ENCODE results near the gene RNF20. TPM values are rescaled to one million over a fixed set of nuclear protein-coding genes. Genes with fewer than 3 reads are reported as not detected.

RNF20 gene
- total RNA-seq, 1 experiment from 2014 or later = 58.4 TPM

- ChIA-PET CTCF (no interaction called here), POLR2A (ENCODE audit: low non-redundant PET) (no interaction called here)
- Histone ChIP-seq H3K4me3 (ENCODE audit: low read depth, low read length, poor library complexity, severe bottlenecking) (no peak overlapping the region), H3K27me3 (replicated peaks; ENCODE audit: insufficient read depth, low read depth, low read length, poor library complexity) (no peaks in the 10 kb centered on the region), H3K27ac (ENCODE audit: low read depth, low read length, poor library complexity, severe bottlenecking) (no peak overlapping the region), H3K4me1 (ENCODE audit: insufficient read depth, low read length, poor library complexity, severe bottlenecking) (no peaks in the 10 kb centered on the region), H3K36me3 (ENCODE audit: insufficient read depth, low read length, poor library complexity, severe bottlenecking) (no peaks in the 10 kb centered on the region), H3K9me3 (ENCODE audit: low read depth, low read length, poor library complexity, severe bottlenecking) (no peaks in the 10 kb centered on the region)
- TF ChIP-seq EZH2 (IDR thresholded peaks at IDR 0.05; ENCODE audit: borderline replicate concordance, low read depth, low read length, poor library complexity, severe bottlenecking) = no peak
- no peak for TF ChIP-seq CTCF (conservative IDR thresholded peaks at IDR 0.05; ENCODE audit: low read depth, low read length)
- BruUV-seq (replicated peaks) = no TSS peak
- DNase-seq (ENCODE audit: low spot score) = no peak
- intact Hi-C loops (cut with micrococcal nuclease; ENCODE audit: unreplicated experiment) = no loop called here
Observed at GRCh38 chr9:101590901-101591300, 57.2 kb downstream of the RNF20 start.

GRCh38 chr9:101591787-101592446 lies 58.3 kb downstream of the RNF20 start:
- Histone ChIP-seq H3K4me1 (ENCODE audit: insufficient read depth, low read length, poor library complexity, severe bottlenecking) (no peaks in the 10 kb centered on the region), H3K27me3 (replicated peaks; ENCODE audit: insufficient read depth, low read depth, low read length, poor library complexity) (no peaks in the 10 kb centered on the region), H3K27ac (ENCODE audit: low read depth, low read length, poor library complexity, severe bottlenecking) (no peak overlapping the region), H3K36me3 (ENCODE audit: insufficient read depth, low read length, poor library complexity, severe bottlenecking) (no peaks in the 10 kb centered on the region), H3K4me3 (ENCODE audit: low read depth, low read length, poor library complexity, severe bottlenecking) (no peak overlapping the region), H3K9me3 (ENCODE audit: low read depth, low read length, poor library complexity, severe bottlenecking) (no peaks in the 10 kb centered on the region)
- no peak for TF ChIP-seq CTCF (conservative IDR thresholded peaks at IDR 0.05; ENCODE audit: low read depth, low read length)
- TF ChIP-seq EZH2 (IDR thresholded peaks at IDR 0.05; ENCODE audit: borderline replicate concordance, low read depth, low read length, poor library complexity, severe bottlenecking) = no peak
- POLR2A ChIA-PET (ENCODE audit: low non-redundant PET) = no interaction called here
- no peak for DNase-seq (ENCODE audit: low spot score)
- no TSS peak for BruUV-seq (replicated peaks)
- CTCF ChIA-PET = no interaction called here
- intact Hi-C loops (cut with micrococcal nuclease; ENCODE audit: unreplicated experiment) = no loop called here

- Histone ChIP-seq H3K27me3 (replicated peaks; ENCODE audit: insufficient read depth, low read depth, low read length, poor library complexity) (no peaks in the 10 kb centered on the region), H3K27ac (ENCODE audit: low read depth, low read length, poor library complexity, severe bottlenecking) (no peak overlapping the region), H3K36me3 (ENCODE audit: insufficient read depth, low read length, poor library complexity, severe bottlenecking) (no peaks in the 10 kb centered on the region), H3K9me3 (ENCODE audit: low read depth, low read length, poor library complexity, severe bottlenecking) (no peaks in the 10 kb centered on the region), H3K4me3 (ENCODE audit: low read depth, low read length, poor library complexity, severe bottlenecking) (no peak overlapping the region), H3K4me1 (ENCODE audit: insufficient read depth, low read length, poor library complexity, severe bottlenecking) (no peaks in the 10 kb centered on the region)
- no peak for DNase-seq (ENCODE audit: low spot score)
- no peak for TF ChIP-seq CTCF (conservative IDR thresholded peaks at IDR 0.05; ENCODE audit: low read depth, low read length)
- intact Hi-C loops (cut with micrococcal nuclease; ENCODE audit: unreplicated experiment) = no loop called here
- no TSS peak for BruUV-seq (replicated peaks)
- ChIA-PET POLR2A (ENCODE audit: low non-redundant PET) (no interaction called here), CTCF (no interaction called here)
Observed at GRCh38 chr9:101592788-101593187, 59.1 kb downstream of the RNF20 start.

Measured in A673 (cell line).